Measurements from ENCODE around the gene ATXN7L2. TPM values are rescaled to one million over a fixed set of nuclear protein-coding genes. Genes with fewer than 3 reads are reported as not detected.

Gene ATXN7L2
- total RNA-seq, 2 experiments from 2014 or later: 11.2 to 13.7 TPM

DNA sequence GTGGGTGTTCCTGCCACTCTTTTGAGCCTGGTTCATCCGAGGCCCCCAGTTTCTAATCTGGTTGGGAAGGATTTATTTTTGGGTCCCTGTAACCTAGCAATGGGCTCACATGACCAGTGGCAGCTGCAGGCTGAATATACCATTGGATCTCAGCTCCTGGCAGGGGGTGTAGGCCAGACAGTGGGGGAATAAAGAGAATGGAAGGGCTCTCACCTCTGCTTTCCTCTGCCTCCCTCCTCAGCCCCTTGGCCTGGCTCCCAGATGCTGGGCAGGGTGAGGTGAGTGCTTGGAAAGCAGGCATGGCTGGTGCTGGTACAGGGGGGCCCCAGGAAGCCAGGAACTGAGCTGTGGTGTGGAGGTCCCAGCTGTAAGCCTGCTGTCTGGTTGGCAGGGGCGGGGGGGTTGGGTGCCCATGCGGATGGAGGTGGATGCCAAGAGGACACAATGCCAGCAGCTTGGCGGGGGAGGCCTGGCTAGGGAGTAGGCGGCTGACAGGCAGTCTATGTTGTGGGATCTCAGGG, 52.3 kb downstream of the ATXN7L2 start:
- no peak for ATAC-seq
- no peak overlapping the region for H3K27ac Mint-ChIP-seq
- TF ChIP-seq, protein P1, sequence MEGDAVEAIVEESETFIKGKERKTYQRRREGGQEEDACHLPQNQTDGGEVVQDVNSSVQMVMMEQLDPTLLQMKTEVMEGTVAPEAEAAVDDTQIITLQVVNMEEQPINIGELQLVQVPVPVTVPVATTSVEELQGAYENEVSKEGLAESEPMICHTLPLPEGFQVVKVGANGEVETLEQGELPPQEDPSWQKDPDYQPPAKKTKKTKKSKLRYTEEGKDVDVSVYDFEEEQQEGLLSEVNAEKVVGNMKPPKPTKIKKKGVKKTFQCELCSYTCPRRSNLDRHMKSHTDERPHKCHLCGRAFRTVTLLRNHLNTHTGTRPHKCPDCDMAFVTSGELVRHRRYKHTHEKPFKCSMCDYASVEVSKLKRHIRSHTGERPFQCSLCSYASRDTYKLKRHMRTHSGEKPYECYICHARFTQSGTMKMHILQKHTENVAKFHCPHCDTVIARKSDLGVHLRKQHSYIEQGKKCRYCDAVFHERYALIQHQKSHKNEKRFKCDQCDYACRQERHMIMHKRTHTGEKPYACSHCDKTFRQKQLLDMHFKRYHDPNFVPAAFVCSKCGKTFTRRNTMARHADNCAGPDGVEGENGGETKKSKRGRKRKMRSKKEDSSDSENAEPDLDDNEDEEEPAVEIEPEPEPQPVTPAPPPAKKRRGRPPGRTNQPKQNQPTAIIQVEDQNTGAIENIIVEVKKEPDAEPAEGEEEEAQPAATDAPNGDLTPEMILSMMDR (IDR thresholded peaks at IDR 0.05): no peak
- no peak for DNase-seq
- no peaks in the 10 kb centered on the region for H3K36me3 Mint-ChIP-seq (ENCODE audit: low read depth)
- POLR2A ChIA-PET: interaction anchor here (1.5 kb wide), 1 partner anchor 13 kb away, joined by 5 read pairs; the partner anchor contains the start of gene GNAI3
- no peaks in the 10 kb centered on the region for H3K27me3 Mint-ChIP-seq
- no peaks in the 10 kb centered on the region for H3K9me3 Mint-ChIP-seq
- intact Hi-C loops (cut with micrococcal nuclease): loop anchor here (10.0 kb wide), 1 partner anchor 111 kb away; the partner anchor contains the start of gene PSMA5
- CTCF ChIA-PET: interaction anchor here (2.2 to 21.7 kb wide), 2 partner anchors 35 to 110 kb away, joined by 7 to 1390 read pairs; partner anchors contain the start of genes AMIGO1, ATXN7L2, CYB561D1 and PSMA5
- peaks cover 17% of the 10 kb centered on the region for H3K4me1 Mint-ChIP-seq (ENCODE audit: low read depth)
- no peak overlapping the region for H3K4me3 Mint-ChIP-seq

GRCh38 chr1:109537450-109538178, 53.9 kb downstream of the ATXN7L2 start:
- Mint-ChIP-seq H3K4me1 (ENCODE audit: low read depth) (peaks cover 2% of the 10 kb centered on the region), H3K36me3 (ENCODE audit: low read depth) (no peaks in the 10 kb centered on the region), H3K4me3 (no peak overlapping the region), H3K27ac (no peak overlapping the region), H3K27me3 (no peaks in the 10 kb centered on the region), H3K9me3 (no peaks in the 10 kb centered on the region)
- ATAC-seq (no peak), DNase-seq (no peak)
- TF ChIP-seq, protein P1 (IDR thresholded peaks at IDR 0.05): no peak
- ChIA-PET CTCF (interaction anchor here (1.0 to 21.7 kb wide), 5 partner anchors 8 to 98 kb away, joined by 3 to 1390 read pairs (median 5); partner anchors contain the start of genes AMIGO1, ATXN7L2, CYB561D1 and GNAI3), POLR2A (no interaction called here)
- intact Hi-C loops (cut with micrococcal nuclease): loop anchor here (10.0 kb wide), 1 partner anchor 113 kb away; the partner anchor contains the start of gene PSMA5

- no peaks in the 10 kb centered on the region for H3K9me3 Mint-ChIP-seq
- no peak for ATAC-seq
- ChIA-PET POLR2A (interaction anchor here (0.6 to 1.1 kb wide), 3 partner anchors 9 to 225 kb away, joined by 3 read pairs; partner anchors contain the start of gene CYB561D1), CTCF (interaction anchor here (1.0 to 21.7 kb wide), 4 partner anchors 38 to 300 kb away, joined by 3 to 1390 read pairs (median 148); partner anchors contain the start of genes AMIGO1, ATXN7L2 and CYB561D1)
- DNase-seq: no peak
- intact Hi-C loops (cut with micrococcal nuclease): loop anchor here (10.0 kb wide), 1 partner anchor 114 kb away; the partner anchor contains the start of gene PSMA5
- no peaks in the 10 kb centered on the region for H3K27me3 Mint-ChIP-seq
- TF ChIP-seq, protein P1 (IDR thresholded peaks at IDR 0.05): no peak
- H3K36me3 Mint-ChIP-seq (ENCODE audit: low read depth): no peaks in the 10 kb centered on the region
- H3K27ac Mint-ChIP-seq: no peak overlapping the region
- no peaks in the 10 kb centered on the region for H3K4me1 Mint-ChIP-seq (ENCODE audit: low read depth)
- H3K4me3 Mint-ChIP-seq: no peak overlapping the region
Observed at GRCh38 chr1:109538827-109539555, 55.3 kb downstream of the ATXN7L2 start.

DNA sequence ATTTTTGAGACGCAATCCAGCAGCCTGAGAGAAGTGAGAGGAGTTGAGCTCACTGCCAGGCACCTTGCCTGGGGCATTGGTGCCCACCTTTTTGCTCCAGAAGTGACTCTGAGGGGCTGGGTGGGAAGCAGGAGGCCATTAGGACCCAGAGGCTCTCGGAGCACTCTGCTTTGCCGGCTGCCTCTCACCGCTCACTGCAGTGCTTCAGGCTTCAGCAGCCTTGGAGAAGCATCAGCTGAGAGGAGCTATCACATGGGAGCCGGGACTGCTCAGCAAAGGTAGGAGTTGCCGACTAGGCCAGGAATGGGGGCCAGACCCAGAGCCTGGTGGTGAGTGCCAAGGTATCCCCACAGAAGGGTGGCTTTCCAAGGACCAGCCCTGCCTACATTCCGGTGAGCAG, 56.0 kb downstream of the ATXN7L2 start, which contains the start of gene GPR61:
TSS of gene GPR61 (plus strand) at position 197 of the 400 bp plus-strand sequence. CDS start 3,151 bp downstream, outside the sequence.
- TF ChIP-seq, protein P1 (IDR thresholded peaks at IDR 0.05): no peak
- ChIA-PET CTCF (interaction anchor here (1.0 to 21.7 kb wide), 5 partner anchors 39 to 444 kb away, joined by 3 to 1390 read pairs (median 7); partner anchors contain the start of genes AHCYL1, AMIGO1, ATXN7L2 and CYB561D1), POLR2A (interaction anchor here (0.7 to 1.5 kb wide), 2 partner anchors 46 to 80 kb away, joined by 3 to 4 read pairs; partner anchors contain the start of genes AMPD2, CYB561D1 and GNAT2)
- no peaks in the 10 kb centered on the region for H3K9me3 Mint-ChIP-seq
- H3K4me3 Mint-ChIP-seq: no peak within 1 kb of the TSS
- ATAC-seq (no peak), DNase-seq (no peak)
- H3K27ac Mint-ChIP-seq: no peak within 1 kb of the TSS
- no peaks in the 10 kb centered on the region for H3K27me3 Mint-ChIP-seq
- no peaks in the 10 kb centered on the region for H3K36me3 Mint-ChIP-seq (ENCODE audit: low read depth)
- no peaks in the 10 kb centered on the region for H3K4me1 Mint-ChIP-seq (ENCODE audit: low read depth)
- intact Hi-C loops (cut with micrococcal nuclease): loop anchor here (10.0 kb wide), 1 partner anchor 115 kb away; the partner anchor contains the start of gene PSMA5
